ENCODE results near the gene PPP3CA. TPM values are rescaled to one million over a fixed set of nuclear protein-coding genes. Genes with fewer than 3 reads are reported as not detected.
A peak's percentile ranks its signal among the peaks of the same experiment; 100 is the strongest.

PPP3CA gene
- total RNA-seq, 1 experiment from 2014 or later = 129 TPM

- H3K27me3 ChIP-seq (replicated peaks; ENCODE audit: insufficient read depth, low read depth, low read length, poor library complexity) = no peaks in the 10 kb centered on the region
- no TSS peak for BruUV-seq (replicated peaks)
- TF ChIP-seq EZH2 (IDR thresholded peaks at IDR 0.05; ENCODE audit: borderline replicate concordance, low read depth, low read length, poor library complexity, severe bottlenecking) (no peak), CTCF (conservative IDR thresholded peaks at IDR 0.05; ENCODE audit: low read depth, low read length) (no peak)
- H3K9me3 ChIP-seq (ENCODE audit: low read depth, low read length, poor library complexity, severe bottlenecking) = no peaks in the 10 kb centered on the region
- H3K4me1 ChIP-seq (ENCODE audit: insufficient read depth, low read length, poor library complexity, severe bottlenecking) = peaks cover 98% of the 10 kb centered on the region
- H3K27ac ChIP-seq (ENCODE audit: low read depth, low read length, poor library complexity, severe bottlenecking) = peak overlapping the region; percentile 44
- no peak for DNase-seq (ENCODE audit: low spot score)
- intact Hi-C loops (cut with micrococcal nuclease; ENCODE audit: unreplicated experiment) = no loop called here
- CTCF ChIA-PET = no interaction called here
- no peaks in the 10 kb centered on the region for H3K36me3 ChIP-seq (ENCODE audit: insufficient read depth, low read length, poor library complexity, severe bottlenecking)
- POLR2A ChIA-PET (ENCODE audit: low non-redundant PET) = no interaction called here
- H3K4me3 ChIP-seq (ENCODE audit: low read depth, low read length, poor library complexity, severe bottlenecking) = no peak overlapping the region
Measured at GRCh38 chr4:101286663-101287062, 60.7 kb downstream of the PPP3CA start.

GRCh38 chr4:101285985-101286384 lies 61.3 kb downstream of the PPP3CA start:
- DNase-seq (ENCODE audit: low spot score) = no peak
- Histone ChIP-seq H3K4me1 (ENCODE audit: insufficient read depth, low read length, poor library complexity, severe bottlenecking) (peaks cover 98% of the 10 kb centered on the region), H3K36me3 (ENCODE audit: insufficient read depth, low read length, poor library complexity, severe bottlenecking) (no peaks in the 10 kb centered on the region), H3K27ac (ENCODE audit: low read depth, low read length, poor library complexity, severe bottlenecking) (peak overlapping the region; percentile 40), H3K9me3 (ENCODE audit: low read depth, low read length, poor library complexity, severe bottlenecking) (no peaks in the 10 kb centered on the region), H3K27me3 (replicated peaks; ENCODE audit: insufficient read depth, low read depth, low read length, poor library complexity) (no peaks in the 10 kb centered on the region), H3K4me3 (ENCODE audit: low read depth, low read length, poor library complexity, severe bottlenecking) (no peak overlapping the region)
- BruUV-seq (replicated peaks) = no TSS peak
- intact Hi-C loops (cut with micrococcal nuclease; ENCODE audit: unreplicated experiment) = no loop called here
- ChIA-PET POLR2A (ENCODE audit: low non-redundant PET) (no interaction called here), CTCF (no interaction called here)
- TF ChIP-seq CTCF (conservative IDR thresholded peaks at IDR 0.05; ENCODE audit: low read depth, low read length) (no peak), EZH2 (IDR thresholded peaks at IDR 0.05; ENCODE audit: borderline replicate concordance, low read depth, low read length, poor library complexity, severe bottlenecking) (no peak)

GRCh38 chr4:101284546-101284945 lies 62.8 kb downstream of the PPP3CA start:
- POLR2A ChIA-PET (ENCODE audit: low non-redundant PET) = no interaction called here
- CTCF ChIA-PET = no interaction called here
- DNase-seq (ENCODE audit: low spot score) = no peak
- TF ChIP-seq EZH2 (IDR thresholded peaks at IDR 0.05; ENCODE audit: borderline replicate concordance, low read depth, low read length, poor library complexity, severe bottlenecking) (no peak), CTCF (conservative IDR thresholded peaks at IDR 0.05; ENCODE audit: low read depth, low read length) (no peak)
- Histone ChIP-seq H3K4me3 (ENCODE audit: low read depth, low read length, poor library complexity, severe bottlenecking) (no peak overlapping the region), H3K9me3 (ENCODE audit: low read depth, low read length, poor library complexity, severe bottlenecking) (no peaks in the 10 kb centered on the region), H3K36me3 (ENCODE audit: insufficient read depth, low read length, poor library complexity, severe bottlenecking) (no peaks in the 10 kb centered on the region), H3K27ac (ENCODE audit: low read depth, low read length, poor library complexity, severe bottlenecking) (peak overlapping the region; percentile 90), H3K4me1 (ENCODE audit: insufficient read depth, low read length, poor library complexity, severe bottlenecking) (peaks cover 97% of the 10 kb centered on the region), H3K27me3 (replicated peaks; ENCODE audit: insufficient read depth, low read depth, low read length, poor library complexity) (no peaks in the 10 kb centered on the region)
- intact Hi-C loops (cut with micrococcal nuclease; ENCODE audit: unreplicated experiment) = no loop called here
- BruUV-seq (replicated peaks) = no TSS peak

Measured in A673 (cell line).